ENCODE measurements around the gene VEGFC. TPM values are rescaled to one million over a fixed set of nuclear protein-coding genes. Genes with fewer than 3 reads are reported as not detected.

Gene VEGFC
- total RNA-seq, 1 experiment from 2014 or later, result 15.7 TPM

GRCh38 chr4:176718881-176719280, 73.8 kb downstream of the VEGFC start:
- ATAC-seq (no peak), DNase-seq (ENCODE audit: low read depth, low spot score) (no peak)
- intact Hi-C loops (cut with micrococcal nuclease; ENCODE audit: unreplicated experiment), result no loop called here
- Histone ChIP-seq H3K27me3 (ENCODE audit: control insufficient read depth, insufficient read depth, low read length) (no peaks in the 10 kb centered on the region), H3K4me1 (ENCODE audit: control insufficient read depth, insufficient read depth, low read length) (no peaks in the 10 kb centered on the region), H3K27ac (ENCODE audit: low read length) (no peak overlapping the region), H3K4me3 (ENCODE audit: low read depth in 2 of 2, low read length in 2 of 2) (no peak overlapping the region), H3K9me3 (ENCODE audit: control insufficient read depth, insufficient read depth, low read depth, low read length) (no peaks in the 10 kb centered on the region), H3K36me3 (ENCODE audit: control insufficient read depth, insufficient read depth, low read length) (no peaks in the 10 kb centered on the region)
- POLR2A ChIA-PET, result no interaction called here
- in situ Hi-C loops (cut with HindIII; ENCODE audit: low pct_unique_long_range_greater_than_20kb, low sequenced_read_pairs), result no loop called here
- no peak for TF ChIP-seq CTCF (IDR thresholded peaks at IDR 0.05)
- no peak for TF ChIP-seq REST (IDR thresholded peaks at IDR 0.05; ENCODE audit: insufficient read depth in 1 of 2, low read depth in 2 of 2, low read length in 1 of 2)
- no peak for TF ChIP-seq POLR2AphosphoS5 (IDR thresholded peaks at IDR 0.05; ENCODE audit: low read depth, low read length)
- TF ChIP-seq TCF7L2 (IDR thresholded peaks at IDR 0.05; ENCODE audit: low read depth, low read length), result no peak
- TF ChIP-seq SIN3A (IDR thresholded peaks at IDR 0.05; ENCODE audit: borderline replicate concordance, insufficient read depth, low read depth, low read length), result no peak
- CTCF ChIA-PET, result no interaction called here
- no TSS peak for BruUV-seq (replicated peaks)

DNA sequence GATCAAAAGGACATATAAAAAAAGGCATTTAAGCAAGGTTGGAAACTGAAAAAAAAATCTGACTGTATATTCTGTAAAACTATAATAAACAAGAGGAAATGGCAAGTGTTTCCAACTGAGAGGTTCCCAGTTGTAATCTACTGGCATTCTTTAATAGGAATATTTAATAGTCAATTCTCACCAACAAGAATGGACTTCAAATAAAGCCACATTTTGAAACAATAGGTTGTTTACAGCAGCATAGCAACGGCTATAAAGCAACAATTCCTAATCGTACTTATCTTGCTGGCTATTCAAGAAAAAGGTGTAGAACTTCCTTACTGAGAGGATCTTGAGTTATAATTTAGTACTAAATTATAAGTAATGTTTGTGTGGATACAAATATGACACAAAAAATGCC, 75.5 kb downstream of the VEGFC start:
- CTCF ChIA-PET, result no interaction called here
- intact Hi-C loops (cut with micrococcal nuclease; ENCODE audit: unreplicated experiment), result no loop called here
- BruUV-seq (replicated peaks), result no TSS peak
- Histone ChIP-seq H3K36me3 (ENCODE audit: control insufficient read depth, insufficient read depth, low read length) (no peaks in the 10 kb centered on the region), H3K27ac (ENCODE audit: low read length) (no peak overlapping the region), H3K27me3 (ENCODE audit: control insufficient read depth, insufficient read depth, low read length) (no peaks in the 10 kb centered on the region), H3K4me3 (ENCODE audit: low read depth in 2 of 2, low read length in 2 of 2) (no peak overlapping the region), H3K9me3 (ENCODE audit: control insufficient read depth, insufficient read depth, low read depth, low read length) (no peaks in the 10 kb centered on the region), H3K4me1 (ENCODE audit: control insufficient read depth, insufficient read depth, low read length) (no peaks in the 10 kb centered on the region)
- in situ Hi-C loops (cut with HindIII; ENCODE audit: low pct_unique_long_range_greater_than_20kb, low sequenced_read_pairs), result no loop called here
- POLR2A ChIA-PET, result interaction anchor here (0.6 kb wide), 1 partner anchor 24 kb away, joined by 4 read pairs; no protein-coding TSS in a partner anchor
- TF ChIP-seq SIN3A (IDR thresholded peaks at IDR 0.05; ENCODE audit: borderline replicate concordance, insufficient read depth, low read depth, low read length) (no peak), TCF7L2 (IDR thresholded peaks at IDR 0.05; ENCODE audit: low read depth, low read length) (no peak), REST (IDR thresholded peaks at IDR 0.05; ENCODE audit: insufficient read depth in 1 of 2, low read depth in 2 of 2, low read length in 1 of 2) (no peak), CTCF (IDR thresholded peaks at IDR 0.05) (no peak), POLR2AphosphoS5 (IDR thresholded peaks at IDR 0.05; ENCODE audit: low read depth, low read length) (no peak)
- no peak for DNase-seq (ENCODE audit: low read depth, low spot score)
- ATAC-seq, result no peak
